Measurements from ENCODE around the gene PAM. TPM values are rescaled to one million over a fixed set of nuclear protein-coding genes. Genes with fewer than 3 reads are reported as not detected.

The PAM gene
- total and polyA plus RNA-seq, 11 donors = 569 to 1,548 (median 1,087) TPM

DNA sequence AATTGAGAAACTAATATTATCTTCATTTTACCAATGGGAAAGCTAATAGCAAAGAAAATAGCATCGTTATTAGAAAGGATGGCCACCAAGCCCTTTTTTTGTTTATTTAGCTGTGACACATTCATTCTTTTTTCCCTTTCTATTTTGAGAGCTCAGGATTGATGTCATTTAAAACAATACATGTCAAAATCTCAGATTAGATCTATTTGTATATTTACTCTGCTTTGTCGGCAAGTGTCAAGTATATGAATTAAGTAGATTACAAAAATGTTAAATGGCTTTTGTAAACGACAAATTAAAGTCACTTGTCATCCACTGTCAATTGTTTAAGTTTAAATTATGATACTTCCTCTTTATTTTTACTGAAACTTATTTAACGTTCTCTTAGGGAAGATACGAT lies 118.9 kb downstream of the PAM start:
- H3K9me3 ChIP-seq = no peaks in the 10 kb centered on the region
- intact Hi-C loops (cut with DNase I) = no loop called here
- H3K36me3 ChIP-seq = peaks cover 0 to 14% (median 0%) of the 10 kb centered on the region in 9 donors
- 65 to 75% (median 73%) methylated on average over 5 of the region's 5 CpGs for WGBS, 4 donors
- ATAC-seq (no peak), DNase-seq (no peak)
- no peak overlapping the region for H3K27ac ChIP-seq
- H3K27me3 ChIP-seq = no peaks in the 10 kb centered on the region
- peaks cover 0 to 45% (median 12%) of the 10 kb centered on the region in 12 donors for H3K4me1 ChIP-seq
- H3K4me3 ChIP-seq = no peak overlapping the region
- TF ChIP-seq, protein P1, sequence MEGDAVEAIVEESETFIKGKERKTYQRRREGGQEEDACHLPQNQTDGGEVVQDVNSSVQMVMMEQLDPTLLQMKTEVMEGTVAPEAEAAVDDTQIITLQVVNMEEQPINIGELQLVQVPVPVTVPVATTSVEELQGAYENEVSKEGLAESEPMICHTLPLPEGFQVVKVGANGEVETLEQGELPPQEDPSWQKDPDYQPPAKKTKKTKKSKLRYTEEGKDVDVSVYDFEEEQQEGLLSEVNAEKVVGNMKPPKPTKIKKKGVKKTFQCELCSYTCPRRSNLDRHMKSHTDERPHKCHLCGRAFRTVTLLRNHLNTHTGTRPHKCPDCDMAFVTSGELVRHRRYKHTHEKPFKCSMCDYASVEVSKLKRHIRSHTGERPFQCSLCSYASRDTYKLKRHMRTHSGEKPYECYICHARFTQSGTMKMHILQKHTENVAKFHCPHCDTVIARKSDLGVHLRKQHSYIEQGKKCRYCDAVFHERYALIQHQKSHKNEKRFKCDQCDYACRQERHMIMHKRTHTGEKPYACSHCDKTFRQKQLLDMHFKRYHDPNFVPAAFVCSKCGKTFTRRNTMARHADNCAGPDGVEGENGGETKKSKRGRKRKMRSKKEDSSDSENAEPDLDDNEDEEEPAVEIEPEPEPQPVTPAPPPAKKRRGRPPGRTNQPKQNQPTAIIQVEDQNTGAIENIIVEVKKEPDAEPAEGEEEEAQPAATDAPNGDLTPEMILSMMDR (IDR thresholded peaks at IDR 0.05) = no peak
- TF ChIP-seq POLR2A (IDR thresholded peaks at IDR 0.05) = no peak

DNA sequence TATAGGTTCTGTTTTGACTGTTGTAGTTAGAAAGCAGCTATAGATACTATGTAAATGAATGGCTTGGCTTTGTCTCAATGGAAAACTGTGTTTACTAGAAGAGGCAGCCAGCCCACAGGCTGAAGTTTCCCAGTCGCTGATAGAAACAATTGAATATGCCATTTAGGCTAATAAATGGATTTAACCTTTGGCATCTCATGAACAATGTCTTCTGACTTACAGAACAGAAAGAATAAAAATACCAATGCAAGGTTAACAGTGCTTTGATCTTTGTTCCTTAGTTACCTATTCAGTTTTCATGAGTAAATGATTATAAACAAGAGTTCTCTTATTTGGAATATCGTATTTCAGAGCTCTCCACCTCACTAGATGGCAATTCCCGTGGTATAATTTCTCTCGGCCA lies 120.6 kb downstream of the PAM start:
- TF ChIP-seq POLR2A (IDR thresholded peaks at IDR 0.05) = no peak
- TF ChIP-seq, protein P1 (IDR thresholded peaks at IDR 0.05) = no peak
- no peaks in the 10 kb centered on the region for H3K27me3 ChIP-seq
- H3K4me3 ChIP-seq = no peak overlapping the region
- ATAC-seq = no peak
- peak overlapping the region in 2 of 12 donors; percentile 11 to 21 for H3K27ac ChIP-seq
- WGBS, 4 donors = 51 to 61% (median 57%) methylated on average over 4 of the region's 4 CpGs
- peaks cover 0 to 34% (median 10%) of the 10 kb centered on the region in 12 donors for H3K4me1 ChIP-seq
- peaks cover 0 to 21% (median 0%) of the 10 kb centered on the region in 9 donors for H3K36me3 ChIP-seq
- DNase-seq = no peak
- no peaks in the 10 kb centered on the region for H3K9me3 ChIP-seq
- intact Hi-C loops (cut with DNase I) = loop anchor here in 1 of 10 donors (5.0 kb wide), 1 partner anchor 52 kb away; no protein-coding TSS in a partner anchor

DNA sequence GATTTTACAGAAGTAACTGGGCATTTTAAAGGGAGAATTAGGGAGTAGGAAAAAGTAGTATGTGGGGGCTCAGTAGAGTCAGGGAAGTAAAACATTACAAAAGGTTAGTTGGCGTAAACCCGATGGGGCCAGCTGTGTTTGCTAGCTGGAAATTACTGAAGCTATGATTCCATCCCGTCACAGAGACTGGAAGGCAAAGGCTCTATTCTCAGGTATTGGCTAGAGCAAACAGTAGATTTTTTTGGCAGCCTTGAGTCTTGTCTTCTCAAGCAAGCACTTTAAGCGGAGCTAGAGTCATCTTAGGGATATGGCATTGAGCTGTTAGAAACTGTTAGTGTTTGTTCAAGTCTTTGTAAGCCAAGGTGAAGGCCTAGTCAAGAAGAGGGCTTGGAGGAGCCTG lies 121.5 kb downstream of the PAM start:
- no peak for TF ChIP-seq POLR2A (IDR thresholded peaks at IDR 0.05)
- TF ChIP-seq, protein P1 (IDR thresholded peaks at IDR 0.05) = no peak
- Histone ChIP-seq H3K9me3 (no peaks in the 10 kb centered on the region), H3K4me1 (peaks cover 0 to 28% (median 8%) of the 10 kb centered on the region in 12 donors), H3K36me3 (peaks cover 0 to 21% (median 0%) of the 10 kb centered on the region in 9 donors), H3K4me3 (no peak overlapping the region), H3K27me3 (no peaks in the 10 kb centered on the region), H3K27ac (peak overlapping the region in 1 of 12 donors; percentile 11)
- 76 to 91% (median 86%) methylated on average over 4 of the region's 4 CpGs for WGBS, 4 donors
- intact Hi-C loops (cut with DNase I) = loop anchor here in 1 of 10 donors (5.0 kb wide), 1 partner anchor 51 kb away; no protein-coding TSS in a partner anchor
- DNase-seq (no peak), ATAC-seq (peak in 2 of 4 donors; percentile 18 to 24)

DNA sequence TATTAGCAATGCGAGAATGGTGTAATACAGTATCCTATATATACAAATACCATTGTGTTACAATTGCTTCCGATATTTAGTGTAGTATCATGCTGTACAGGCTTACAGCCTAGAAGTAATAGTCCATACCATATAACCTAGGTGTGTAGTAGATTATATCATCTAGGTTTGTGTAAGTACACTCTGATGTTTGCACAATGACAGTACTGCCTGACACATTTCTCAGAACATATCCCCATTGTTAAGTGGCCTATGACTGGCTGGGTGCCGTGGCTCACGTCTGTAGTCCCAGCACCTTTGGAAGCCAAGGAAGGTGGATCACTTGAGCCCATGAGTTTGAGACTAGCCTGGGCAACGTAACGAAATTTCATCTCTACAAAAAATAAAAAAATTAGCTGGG lies 124.6 kb downstream of the PAM start:
- Histone ChIP-seq H3K4me1 (peaks cover 2 to 30% (median 10%) of the 10 kb centered on the region in 12 donors), H3K36me3 (peaks cover 0 to 16% (median 0%) of the 10 kb centered on the region in 9 donors), H3K27me3 (no peaks in the 10 kb centered on the region), H3K9me3 (peaks cover 0 to 2% (median 0%) of the 10 kb centered on the region in 12 donors), H3K4me3 (no peak overlapping the region), H3K27ac (no peak overlapping the region)
- WGBS, 4 donors = 80 to 96% (median 93%) methylated on average over 6 of the region's 6 CpGs
- DNase-seq (no peak), ATAC-seq (peak in 1 of 4 donors; percentile 24)
- intact Hi-C loops (cut with DNase I) = loop anchor here in 1 of 10 donors (5.0 kb wide), 1 partner anchor 48 kb away; no protein-coding TSS in a partner anchor
- TF ChIP-seq POLR2A (IDR thresholded peaks at IDR 0.05) = no peak
- TF ChIP-seq, protein P1 (IDR thresholded peaks at IDR 0.05) = no peak

Measured in heart left ventricle (tissue), 16 donors.